HG03066 (cell line): Measurements from ENCODE around the gene HPSE2.
"Not testable (repeated sequence)": the region's sequence is repeated elsewhere in the genome, so short reads cannot be mapped to it uniquely, and the experiment has no call there.

Experiments used
- ATAC-seq: cut with Tn5 transposase; IDR thresholded peaks from one replicate; pipeline ENCODE4 v1.9.1; 2021; ENCODE audit warnings: low read depth; ENCODE audit not compliant: unreplicated experiment

The HPSE2 gene

DNA sequence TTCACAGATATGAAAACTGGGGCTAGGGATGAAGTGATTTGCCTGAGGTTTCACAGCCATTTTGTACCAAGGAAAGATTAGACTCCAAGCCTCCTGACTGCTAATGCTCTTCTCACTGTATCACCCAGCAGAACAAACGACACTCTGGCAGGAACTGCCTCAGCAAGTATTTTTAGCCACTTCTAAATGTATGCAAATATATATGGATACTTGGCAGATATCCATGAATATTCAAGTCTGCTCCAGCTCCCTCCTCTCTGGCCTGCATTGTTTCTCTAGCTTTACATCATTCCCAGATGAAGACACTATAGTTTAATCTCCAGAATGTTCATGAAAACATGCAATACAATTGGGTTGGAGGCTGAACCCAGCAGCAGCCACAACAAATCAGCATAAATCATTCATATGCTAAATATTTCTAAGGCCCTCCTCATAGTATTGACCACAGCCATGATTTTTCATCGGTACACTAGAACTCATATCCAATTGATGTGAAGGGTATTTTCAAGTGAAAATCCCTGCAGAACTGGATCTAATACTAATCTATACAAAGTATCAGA, 65.5 kb downstream of the HPSE2 start:
- no peak for ATAC-seq

DNA sequence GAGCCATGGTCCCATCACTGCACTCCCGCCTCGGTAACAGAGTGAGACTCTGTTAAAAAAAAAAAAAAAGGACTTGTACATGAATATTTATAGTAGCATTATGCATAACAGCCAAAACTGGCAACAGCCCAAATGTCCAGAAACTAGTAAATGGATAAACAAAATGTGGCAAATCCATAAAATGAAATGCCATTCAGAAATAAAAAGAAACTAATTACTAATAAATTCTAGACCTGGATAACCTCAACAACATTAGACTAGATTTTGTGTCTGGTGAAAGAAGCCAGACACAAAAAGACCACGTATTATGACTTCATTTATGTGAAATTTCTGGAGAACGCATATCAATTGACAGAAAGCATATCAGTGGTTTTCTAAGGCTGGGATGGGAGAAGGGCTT, 74.5 kb downstream of the HPSE2 start:
- no peak for ATAC-seq

DNA sequence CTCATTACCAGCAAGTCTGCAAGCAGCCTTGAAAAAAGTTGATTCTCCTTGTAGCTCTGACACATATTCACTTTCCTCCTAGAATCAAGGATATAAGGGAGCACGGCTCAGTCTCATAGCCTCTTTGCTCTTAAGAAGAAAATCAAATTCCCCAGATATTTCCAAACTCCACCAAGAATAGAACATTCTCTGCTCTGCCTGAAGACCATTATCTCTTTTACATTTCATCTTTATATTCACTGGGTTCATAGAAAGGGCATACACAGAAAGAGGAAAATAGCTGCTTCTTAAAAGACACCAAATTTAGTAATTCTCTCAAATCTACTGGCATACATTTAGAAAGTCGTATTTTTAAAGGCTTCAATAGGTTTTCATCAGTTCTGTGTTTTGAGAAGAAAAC, 92.0 kb downstream of the HPSE2 start:
- ATAC-seq: no peak

- ATAC-seq: no peak
Measured at GRCh38 chr10:99143011-99143410, 92.6 kb downstream of the HPSE2 start.

DNA sequence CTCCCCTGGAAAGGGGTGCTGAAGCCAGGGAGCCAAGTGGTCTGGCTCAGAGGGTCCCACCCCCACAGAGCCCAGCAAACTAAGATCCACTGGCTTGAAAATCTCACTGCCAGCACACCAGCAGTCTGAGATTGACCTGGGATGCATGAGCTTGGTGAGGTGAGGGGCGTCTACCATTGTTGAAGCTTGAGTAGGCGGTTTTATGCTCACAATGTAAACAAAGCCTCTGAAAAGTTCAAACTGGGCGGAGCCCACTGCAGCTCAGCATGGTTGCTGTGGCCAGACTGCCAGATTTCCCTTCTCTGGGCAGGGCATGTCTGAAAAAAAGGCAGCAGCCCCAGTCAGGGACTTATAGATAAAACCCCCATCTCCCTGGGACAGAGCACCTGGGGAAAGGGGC, 102.8 kb downstream of the HPSE2 start:
- not testable (repeated sequence) for ATAC-seq

- no peak for ATAC-seq
Measured at GRCh38 chr10:99125879-99126278, 109.8 kb downstream of the HPSE2 start.

GRCh38 chr10:99124376-99124775, 111.3 kb downstream of the HPSE2 start:
- no peak for ATAC-seq

GRCh38 chr10:99123851-99124250, 111.8 kb downstream of the HPSE2 start:
- no peak for ATAC-seq

DNA sequence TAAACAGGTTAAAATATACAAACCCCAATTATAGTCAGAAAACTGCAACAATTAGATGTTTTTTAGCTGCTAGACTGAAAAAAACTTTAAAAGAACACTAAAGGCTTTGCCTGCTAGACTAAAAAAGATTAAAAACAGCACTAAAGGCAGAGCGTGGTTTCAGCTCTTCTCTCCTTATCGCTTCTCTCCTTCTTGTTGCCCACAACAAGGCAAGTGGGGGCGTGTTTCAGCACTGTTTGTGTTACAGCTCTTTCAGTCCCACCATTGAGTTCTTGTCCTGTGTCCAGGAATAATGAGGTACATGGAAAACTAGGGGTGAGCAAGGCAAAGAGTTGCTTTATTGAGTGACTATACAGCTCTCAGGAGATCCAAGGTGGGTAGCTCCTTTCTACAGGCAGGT, 112.3 kb downstream of the HPSE2 start:
- no peak for ATAC-seq

DNA sequence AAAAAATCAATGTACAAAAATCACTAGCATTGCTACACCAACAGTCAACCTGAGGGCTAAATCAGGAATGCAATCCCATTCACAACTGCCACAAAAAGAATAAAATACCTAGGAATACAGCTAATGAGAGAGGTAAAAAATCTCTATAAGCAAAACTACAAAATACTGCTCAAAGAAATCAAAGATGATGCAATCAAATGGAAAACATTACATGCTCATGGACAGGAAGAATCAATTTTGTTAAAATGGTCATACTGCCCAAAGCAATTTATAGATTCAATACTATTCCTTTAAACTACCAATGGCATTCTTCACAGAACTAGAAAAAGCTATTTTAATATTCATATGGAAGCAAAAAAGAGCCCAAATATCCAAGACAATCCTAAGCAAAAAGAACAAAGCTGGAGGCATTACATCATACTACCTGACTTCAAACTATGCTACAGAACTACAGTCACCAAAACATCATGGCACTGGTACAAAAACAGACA, 116.3 kb downstream of the HPSE2 start:
- no peak for ATAC-seq

DNA sequence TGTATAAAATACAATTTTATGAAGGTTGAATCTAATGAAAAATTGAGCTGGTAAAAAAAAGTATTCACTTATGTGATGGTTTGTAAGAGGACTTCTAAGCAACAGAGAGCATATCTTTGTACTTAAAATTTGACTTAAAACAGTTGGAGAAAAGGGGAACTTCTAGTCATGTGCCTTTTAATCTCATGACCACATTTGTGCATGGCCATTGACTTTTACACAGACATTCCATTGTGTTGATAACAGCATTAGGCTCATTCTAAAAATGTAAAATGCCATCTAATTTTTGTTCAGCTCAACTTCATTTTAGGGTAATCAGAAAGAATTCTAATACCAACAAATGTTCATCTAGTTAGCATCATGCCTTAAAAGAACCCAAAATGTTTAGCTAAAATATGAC, 119.9 kb downstream of the HPSE2 start:
- no peak for ATAC-seq

- ATAC-seq: no peak
Measured at GRCh38 chr10:99085358-99085757, 150.3 kb downstream of the HPSE2 start.

GRCh38 chr10:99084161-99084560, 151.5 kb downstream of the HPSE2 start:
- ATAC-seq: no peak

DNA sequence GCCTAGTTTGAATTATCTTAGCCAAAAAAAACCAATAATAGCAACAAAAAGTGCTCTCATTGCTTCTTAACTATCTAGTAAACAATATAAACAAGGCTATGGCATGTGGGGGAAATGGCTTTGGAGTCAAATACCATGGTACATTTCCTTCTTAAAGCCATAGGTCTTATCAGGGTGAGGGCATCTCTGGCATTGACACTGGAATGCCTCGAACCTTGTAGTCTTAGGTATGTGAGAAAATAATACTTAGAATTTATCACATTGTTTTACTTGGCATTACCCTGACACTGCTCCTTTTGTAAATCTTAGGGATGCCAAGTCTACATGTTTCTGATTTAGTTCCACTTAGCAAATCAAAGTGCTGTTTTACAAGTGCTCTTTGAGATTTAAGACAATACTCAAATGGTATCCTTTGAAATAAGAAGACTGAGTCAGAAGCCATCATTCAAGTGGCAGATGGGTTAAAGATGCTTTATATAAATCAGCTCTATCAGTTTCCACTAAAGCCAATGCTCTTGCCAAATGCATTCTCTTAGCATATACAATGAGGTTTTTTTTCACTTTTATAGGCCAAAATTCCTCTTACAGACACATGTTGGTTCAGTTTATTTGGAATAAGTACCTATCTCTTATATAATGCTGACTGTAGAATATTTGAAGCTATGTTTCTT, 155.2 kb downstream of the HPSE2 start:
- ATAC-seq: no peak

DNA sequence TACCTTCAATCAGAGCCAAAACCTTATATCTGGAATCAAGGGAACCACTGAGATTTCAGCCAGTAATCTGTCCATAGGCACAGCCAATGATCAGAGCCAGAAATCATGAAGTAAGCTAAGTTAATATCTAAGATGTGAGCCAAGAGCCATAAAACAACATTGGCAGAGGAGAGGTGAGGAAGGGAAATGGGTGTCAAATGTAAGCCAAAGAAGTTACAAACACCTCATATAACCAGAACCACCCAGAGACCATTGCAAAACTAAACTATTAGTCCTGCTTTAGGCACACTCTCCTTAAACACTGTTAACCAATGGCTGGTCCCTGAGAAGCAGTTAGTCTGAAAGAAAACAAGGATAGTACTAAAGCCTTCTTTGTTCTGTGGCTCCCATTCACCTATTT, 173.1 kb downstream of the HPSE2 start:
- ATAC-seq: no peak

- no peak for ATAC-seq
Measured at GRCh38 chr10:99058762-99059161, 176.9 kb downstream of the HPSE2 start.

- no peak for ATAC-seq
Measured at GRCh38 chr10:99057936-99058690, 177.5 kb downstream of the HPSE2 start.

GRCh38 chr10:99045671-99046070, 190.0 kb downstream of the HPSE2 start:
- no peak for ATAC-seq

- ATAC-seq: no peak
Measured at GRCh38 chr10:99042051-99042771, 193.4 kb downstream of the HPSE2 start.

GRCh38 chr10:99041468-99041867, 194.2 kb downstream of the HPSE2 start:
- no peak for ATAC-seq

DNA sequence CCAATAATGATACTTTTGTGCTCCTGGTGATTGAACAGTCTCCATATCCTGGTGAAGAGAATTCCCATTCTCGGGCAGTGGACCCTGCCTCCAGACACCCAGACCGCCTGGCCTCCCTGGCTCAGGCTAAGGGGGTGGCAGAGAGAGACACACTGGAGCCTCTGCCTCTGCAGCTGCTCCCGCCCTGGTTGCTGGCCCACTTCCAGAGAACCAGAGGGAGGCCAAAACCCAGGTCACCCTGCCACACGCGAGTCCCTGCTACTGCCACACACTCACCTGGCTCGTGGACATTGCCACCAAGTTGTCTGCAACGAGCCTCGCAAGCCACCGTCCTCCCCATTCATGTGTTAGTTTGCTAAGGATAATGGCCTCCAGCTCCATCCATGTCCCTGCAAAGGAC, 221.8 kb downstream of the HPSE2 start:
- no peak for ATAC-seq
